Suprapubic skin (tissue), 4 donors: Measurements from ENCODE around the gene FREY1. TPM values are rescaled to one million over a fixed set of nuclear protein-coding genes. Genes with fewer than 3 reads are reported as not detected.

Experiments
- DNase-seq, 2 donors: peaks; one replicate each; pipeline ENCODE4 v3.0.0-alpha.2; 2019; ENCODE audit warnings: low spot score in 2 of 2
- H3K27ac ChIP-seq: fragments of 200-600 bp; sonication (generic); one replicate; pipeline ENCODE4 v1.5.1; 2019
- H3K27me3 ChIP-seq: fragments of 200-600 bp; sonication (generic); one replicate; pipeline ENCODE4 v1.5.1; 2019
- H3K36me3 ChIP-seq: fragments of 200-600 bp; sonication (generic); one replicate; pipeline ENCODE4 v1.5.1; 2019
- H3K4me1 ChIP-seq: fragments of 200-600 bp; sonication (generic); one replicate; pipeline ENCODE4 v1.5.1; 2019
- H3K4me3 ChIP-seq: fragments of 200-600 bp; sonication (generic); one replicate; pipeline ENCODE4 v1.5.1; 2019; ENCODE audit warnings: mild to moderate bottlenecking
- H3K9me3 ChIP-seq: fragments of 200-600 bp; sonication (generic); one replicate; pipeline ENCODE4 v1.5.1; 2019
- EP300 ChIP-seq: sonication (generic); formaldehyde crosslinking; IDR thresholded peaks from one replicate; pipeline ENCODE4 v1.6.1; 2017; ENCODE audit warnings: antibody characterized with exemption
- POLR2A ChIP-seq, 2 donors: fragments of 450-650 bp; IDR thresholded peaks; one replicate each; pipeline ENCODE4 v1.6.1; 2017; ENCODE audit warnings: antibody characterized with exemption in 2 of 2, mild to moderate bottlenecking in 2 of 2, moderate library complexity in 2 of 2
- POLR2AphosphoS5 ChIP-seq, 3 donors: sonication (generic); formaldehyde crosslinking; IDR thresholded peaks; one replicate each; pipeline ENCODE4 v1.6.1; 2017; ENCODE audit warnings: antibody characterized with exemption in 3 of 3
- WGBS: methylation state at CpG from one replicate; pipeline ENCODE4 v1.1.5; 2018; 5-methylcytosine and 5-hydroxymethylcytosine counted together
- total RNA-seq, 4 donors: library from RNA; depleted of rRNA; stranded (reverse); fragments of >200 nt; gene quantifications; one replicate each; pipeline ENCODE4 v1.1.0, GENCODE V29; 2016
- TF ChIP-seq, protein P1 (sequence below), 2 donors: fragments of 200-600 bp in 1 of 2; fragments of 450-650 bp in 1 of 2; sonication (generic) in 1 of 2; IDR thresholded peaks; one replicate each; pipeline ENCODE4 v1.5.1; 2016 to 2019; ENCODE audit warnings: antibody characterized with exemption in 2 of 2, mild to moderate bottlenecking in 1 of 2, moderate library complexity in 1 of 2

The FREY1 gene
- total RNA-seq, 4 donors from 2014 or later, result 1.7 to 3.7 (median 1.7) TPM; not detected in 1

DNA sequence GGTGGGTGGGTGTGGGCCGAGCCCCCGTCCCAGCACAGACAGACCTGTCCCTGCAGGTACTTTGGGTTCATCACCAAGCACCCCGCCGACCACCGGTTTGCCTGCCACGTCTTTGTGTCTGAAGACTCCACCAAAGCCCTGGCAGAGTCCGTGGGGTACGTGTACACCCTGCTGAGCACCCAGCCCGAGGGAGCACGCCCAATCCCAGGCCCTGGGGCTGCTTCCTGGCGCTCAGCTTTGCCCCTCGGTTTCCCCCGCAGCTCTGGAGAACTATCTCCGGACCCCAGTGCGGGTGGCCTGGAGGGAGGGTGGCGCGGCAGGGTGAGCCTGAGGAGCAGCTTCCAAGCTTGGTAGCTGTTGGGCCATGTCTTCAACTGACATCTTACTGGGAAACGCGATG, 2.0 kb downstream of the FREY1 start:
- no peak for DNase-seq
- no peaks in the 10 kb centered on the region for H3K27me3 ChIP-seq
- no peaks in the 10 kb centered on the region for H3K9me3 ChIP-seq
- no peak overlapping the region for H3K4me3 ChIP-seq
- TF ChIP-seq, protein P1, sequence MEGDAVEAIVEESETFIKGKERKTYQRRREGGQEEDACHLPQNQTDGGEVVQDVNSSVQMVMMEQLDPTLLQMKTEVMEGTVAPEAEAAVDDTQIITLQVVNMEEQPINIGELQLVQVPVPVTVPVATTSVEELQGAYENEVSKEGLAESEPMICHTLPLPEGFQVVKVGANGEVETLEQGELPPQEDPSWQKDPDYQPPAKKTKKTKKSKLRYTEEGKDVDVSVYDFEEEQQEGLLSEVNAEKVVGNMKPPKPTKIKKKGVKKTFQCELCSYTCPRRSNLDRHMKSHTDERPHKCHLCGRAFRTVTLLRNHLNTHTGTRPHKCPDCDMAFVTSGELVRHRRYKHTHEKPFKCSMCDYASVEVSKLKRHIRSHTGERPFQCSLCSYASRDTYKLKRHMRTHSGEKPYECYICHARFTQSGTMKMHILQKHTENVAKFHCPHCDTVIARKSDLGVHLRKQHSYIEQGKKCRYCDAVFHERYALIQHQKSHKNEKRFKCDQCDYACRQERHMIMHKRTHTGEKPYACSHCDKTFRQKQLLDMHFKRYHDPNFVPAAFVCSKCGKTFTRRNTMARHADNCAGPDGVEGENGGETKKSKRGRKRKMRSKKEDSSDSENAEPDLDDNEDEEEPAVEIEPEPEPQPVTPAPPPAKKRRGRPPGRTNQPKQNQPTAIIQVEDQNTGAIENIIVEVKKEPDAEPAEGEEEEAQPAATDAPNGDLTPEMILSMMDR (IDR thresholded peaks at IDR 0.05), result no peak
- no peak for TF ChIP-seq POLR2AphosphoS5 (IDR thresholded peaks at IDR 0.05)
- TF ChIP-seq EP300, result no peak
- TF ChIP-seq POLR2A (IDR thresholded peaks at IDR 0.05), result no peak
- peaks cover 20% of the 10 kb centered on the region for H3K36me3 ChIP-seq
- peaks cover 28% of the 10 kb centered on the region for H3K4me1 ChIP-seq
- 83% methylated on average over 10 of the region's 19 CpGs for WGBS
- H3K27ac ChIP-seq, result no peak overlapping the region

- H3K9me3 ChIP-seq, result no peaks in the 10 kb centered on the region
Measured at GRCh38 chr11:45904309-45904915, 2.7 kb downstream of the FREY1 start.

DNA sequence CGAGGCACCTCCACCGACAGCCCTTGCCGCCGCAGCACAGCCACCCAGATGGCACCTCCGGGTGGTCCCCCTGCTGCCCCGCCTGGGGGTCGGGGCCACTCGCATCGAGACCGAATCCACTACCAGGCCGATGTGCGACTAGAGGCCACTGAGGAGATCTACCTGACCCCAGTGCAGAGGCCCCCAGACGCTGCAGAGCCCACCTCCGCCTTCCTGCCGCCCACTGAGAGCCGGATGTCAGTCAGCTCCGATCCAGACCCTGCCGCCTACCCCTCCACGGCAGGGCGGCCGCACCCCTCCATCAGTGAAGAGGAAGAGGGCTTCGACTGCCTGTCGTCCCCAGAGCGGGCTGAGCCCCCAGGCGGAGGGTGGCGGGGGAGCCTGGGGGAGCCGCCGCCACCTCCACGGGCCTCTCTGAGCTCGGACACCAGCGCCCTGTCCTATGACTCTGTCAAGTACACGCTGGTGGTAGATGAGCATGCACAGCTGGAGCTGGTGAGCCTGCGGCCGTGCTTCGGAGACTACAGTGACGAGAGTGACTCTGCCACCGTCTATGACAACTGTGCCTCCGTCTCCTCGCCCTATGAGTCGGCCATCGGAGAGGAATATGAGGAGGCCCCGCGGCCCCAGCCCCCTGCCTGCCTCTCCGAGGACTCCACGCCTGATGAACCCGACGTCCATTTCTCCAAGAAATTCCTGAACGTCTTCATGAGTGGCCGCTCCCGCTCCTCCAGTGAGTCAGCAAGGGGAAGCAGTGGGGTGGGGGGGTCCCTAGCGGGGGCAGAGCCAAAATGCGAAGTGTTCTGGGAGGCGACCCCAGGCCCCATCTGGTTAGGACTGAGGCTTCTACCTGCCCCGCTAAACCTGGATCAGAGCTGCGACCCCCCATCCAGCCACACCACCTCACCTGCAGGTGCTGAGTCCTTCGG, 4.4 kb downstream of the FREY1 start:
- H3K27me3 ChIP-seq, result no peaks in the 10 kb centered on the region
- no peak for DNase-seq
- TF ChIP-seq EP300, result no peak
- no peak for TF ChIP-seq POLR2AphosphoS5 (IDR thresholded peaks at IDR 0.05)
- TF ChIP-seq, protein P1 (IDR thresholded peaks at IDR 0.05), result no peak
- no peak for TF ChIP-seq POLR2A (IDR thresholded peaks at IDR 0.05)
- no peak overlapping the region for H3K4me3 ChIP-seq
- peaks cover 8% of the 10 kb centered on the region for H3K36me3 ChIP-seq
- no peaks in the 10 kb centered on the region for H3K9me3 ChIP-seq
- peaks cover 33% of the 10 kb centered on the region for H3K4me1 ChIP-seq
- no peak overlapping the region for H3K27ac ChIP-seq
- 90% methylated on average over 29 of the region's 56 CpGs for WGBS

More at GRCh38 chr11:45904309-45904915, 2.7 kb downstream of the FREY1 start:
- H3K4me3 ChIP-seq, result no peak overlapping the region
- no peak for DNase-seq
- H3K36me3 ChIP-seq, result peaks cover 13% of the 10 kb centered on the region
- H3K27me3 ChIP-seq, result no peaks in the 10 kb centered on the region
- TF ChIP-seq EP300 (no peak), POLR2A (IDR thresholded peaks at IDR 0.05) (no peak), POLR2AphosphoS5 (IDR thresholded peaks at IDR 0.05) (no peak)
- TF ChIP-seq, protein P1 (IDR thresholded peaks at IDR 0.05), result no peak
- 73% methylated on average over 14 of the region's 15 CpGs for WGBS
- peaks cover 32% of the 10 kb centered on the region for H3K4me1 ChIP-seq
- H3K27ac ChIP-seq, result no peak overlapping the region

DNA sequence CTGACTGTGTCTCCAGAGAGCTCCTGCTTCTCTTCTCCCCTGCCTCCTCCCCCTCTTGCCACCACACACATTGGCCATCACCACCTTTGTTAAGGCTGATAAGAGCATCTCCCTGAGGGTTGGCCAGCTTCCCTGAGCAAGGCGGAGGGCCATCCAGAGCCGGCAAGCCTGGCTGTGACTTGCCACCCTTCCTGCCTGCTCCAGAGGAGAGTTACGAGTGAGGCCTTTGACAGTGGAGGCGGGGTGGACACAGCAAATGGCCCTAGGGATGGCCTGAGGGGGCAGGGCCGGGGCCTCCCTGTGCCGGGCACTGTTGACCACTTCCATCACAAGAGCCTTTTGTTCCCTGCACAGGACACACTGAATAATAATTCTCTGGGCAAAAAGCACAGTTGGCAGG, 5.4 kb downstream of the FREY1 start:
- TF ChIP-seq EP300 (no peak), POLR2AphosphoS5 (IDR thresholded peaks at IDR 0.05) (no peak), POLR2A (IDR thresholded peaks at IDR 0.05) (no peak)
- TF ChIP-seq, protein P1 (IDR thresholded peaks at IDR 0.05), result no peak
- peaks cover 8% of the 10 kb centered on the region for H3K36me3 ChIP-seq
- DNase-seq, result no peak
- H3K4me3 ChIP-seq, result no peak overlapping the region
- H3K9me3 ChIP-seq, result no peaks in the 10 kb centered on the region
- no peak overlapping the region for H3K27ac ChIP-seq
- WGBS, result 73% methylated on average over 2 of the region's 6 CpGs
- peaks cover 2% of the 10 kb centered on the region for H3K27me3 ChIP-seq
- peaks cover 23% of the 10 kb centered on the region for H3K4me1 ChIP-seq
